GM23338 (cell line): Measurements from ENCODE around the gene NR1H3. TPM values are rescaled to one million over a fixed set of nuclear protein-coding genes. Genes with fewer than 3 reads are reported as not detected.

Experiments used
- ATAC-seq: fragments of 200-7000 bp; cut with Tn5 transposase; 3 replicates; pipeline ENCODE4 v1.9.1; 2020
- DNase-seq: peaks from one replicate; pipeline ENCODE4 v3.0.0-alpha.2; 2015; ENCODE audit warnings: low spot score
- H2AFZ ChIP-seq: fragments of 200-600 bp; sonication (generic); 2 replicates; pipeline ENCODE4 v1.8.0; 2016; ENCODE audit warnings: antibody characterized with exemption, mild to moderate bottlenecking, moderate library complexity
- H3F3A ChIP-seq: fragments of 200-600 bp; sonication (generic); replicated peaks from 2 replicates; pipeline ENCODE4 v1.8.0; 2017; ENCODE audit warnings: antibody characterized with exemption, mixed run types, low read depth
- H3K27ac ChIP-seq: fragments of 200-600 bp; sonication (generic); 2 replicates; pipeline ENCODE4 v1.6.1; 2016; ENCODE audit warnings: low read depth
- H3K27me3 ChIP-seq: fragments of 200-600 bp; sonication (generic); 2 replicates; pipeline ENCODE4 v1.8.0; 2016; ENCODE audit warnings: mild to moderate bottlenecking, mixed run types, moderate library complexity; ENCODE audit not compliant: insufficient read depth
- H3K36me3 ChIP-seq: fragments of 200-600 bp; sonication (generic); 2 replicates; pipeline ENCODE4 v1.8.0; 2016; ENCODE audit warnings: mild to moderate bottlenecking; ENCODE audit not compliant: insufficient read depth
- H3K4me1 ChIP-seq: fragments of 200-600 bp; sonication (generic); 2 replicates; pipeline ENCODE4 v1.8.0; 2016; ENCODE audit warnings: mild to moderate bottlenecking, moderate library complexity; ENCODE audit not compliant: insufficient read depth
- H3K4me2 ChIP-seq: fragments of 200-600 bp; sonication (generic); 2 replicates; pipeline ENCODE4 v1.7.1; 2017; ENCODE audit warnings: mixed run types
- H3K4me3 ChIP-seq: fragments of 200-600 bp; sonication (generic); 2 replicates; pipeline ENCODE4 v1.6.1; 2016; ENCODE audit warnings: mixed run types
- H3K79me2 ChIP-seq: fragments of 200-600 bp; sonication (generic); replicated peaks from 2 replicates; pipeline ENCODE4 v1.8.0; 2017; ENCODE audit warnings: mild to moderate bottlenecking; ENCODE audit not compliant: insufficient read depth
- H3K9me2 ChIP-seq: fragments of 200-600 bp; sonication (generic); 2 replicates; pipeline ENCODE4 v1.8.0; 2017; ENCODE audit not compliant: insufficient read depth
- H4K20me1 ChIP-seq: fragments of 200-600 bp; sonication (generic); replicated peaks from 2 replicates; pipeline ENCODE4 v1.8.0; 2017; ENCODE audit warnings: mild to moderate bottlenecking; ENCODE audit not compliant: insufficient read depth
- H3K27ac Mint-ChIP-seq: 2 replicates; pipeline ENCODE4 v1.8.0; 2020; ENCODE audit warnings: inconsistent platforms, mild to moderate bottlenecking, moderate library complexity, mixed read lengths
- H3K27me3 Mint-ChIP-seq: 3 replicates; pipeline ENCODE4 v1.8.0; 2022; ENCODE audit warnings: low read depth, mild to moderate bottlenecking, moderate library complexity, mixed read lengths, inconsistent platforms; ENCODE audit not compliant: insufficient read depth, poor library complexity
- H3K36me3 Mint-ChIP-seq: 3 replicates; pipeline ENCODE4 v1.8.0; 2021; ENCODE audit warnings: low read depth, mild to moderate bottlenecking, inconsistent platforms, moderate library complexity, mixed read lengths
- H3K4me1 Mint-ChIP-seq: 3 replicates; pipeline ENCODE4 v1.8.0; 2020; ENCODE audit warnings: mild to moderate bottlenecking, inconsistent platforms, mixed read lengths
- H3K4me3 Mint-ChIP-seq: 3 replicates; pipeline ENCODE4 v1.8.0; 2021; ENCODE audit warnings: moderate library complexity, mild to moderate bottlenecking, inconsistent platforms, mixed read lengths
- H3K9me3 Mint-ChIP-seq: 3 replicates; pipeline ENCODE4 v1.8.0; 2020; ENCODE audit warnings: moderate library complexity, mild to moderate bottlenecking, inconsistent platforms, mixed read lengths
- CREB1 ChIP-seq: fragments of 250-450 bp; sonication (Bioruptor Pico); IDR thresholded peaks from 2 replicates; pipeline ENCODE4 v1.5.0; 2020; ENCODE audit warnings: low read depth, mild to moderate bottlenecking, moderate library complexity
- CTCF ChIP-seq, 2 experiments: fragments of 200-600 bp in 1 of 2; sonication (generic) in 1 of 2; conservative IDR thresholded peaks; 2 replicates each; pipeline versions ENCODE4 v1.5.1 to v1.6.1; 2016 to 2017; ENCODE audit warnings: antibody characterized with exemption in 2 of 2, low read depth in 2 of 2, mild to moderate bottlenecking in 2 of 2, moderate library complexity in 1 of 2
- EZH2 ChIP-seq: fragments of 200-600 bp; sonication (generic); IDR thresholded peaks from one replicate; pipeline ENCODE4 v1.8.0; 2017; ENCODE audit warnings: antibody characterized with exemption, mild to moderate bottlenecking, low read depth; ENCODE audit not compliant: unreplicated experiment
- EZH2phosphoT487 ChIP-seq: fragments of 200-600 bp; sonication (generic); IDR thresholded peaks from one replicate; pipeline ENCODE4 v1.8.1; 2018; ENCODE audit warnings: antibody characterized with exemption; ENCODE audit not compliant: unreplicated experiment
- JUNB ChIP-seq: IDR thresholded peaks from one replicate; pipeline ENCODE4 v1.6.1; 2016; ENCODE audit warnings: antibody characterized with exemption; ENCODE audit not compliant: unreplicated experiment
- NANOG ChIP-seq: IDR thresholded peaks from 2 replicates; pipeline ENCODE4 v1.6.1; 2016; ENCODE audit warnings: antibody characterized with exemption, borderline replicate concordance
- POLR2AphosphoS5 ChIP-seq: IDR thresholded peaks from 2 replicates; pipeline ENCODE4 v1.6.1; 2016; ENCODE audit warnings: antibody characterized with exemption, low read depth
- REST ChIP-seq: IDR thresholded peaks from one replicate; pipeline ENCODE4 v1.6.1; 2018; ENCODE audit warnings: antibody characterized with exemption; ENCODE audit not compliant: unreplicated experiment
- STAT1 ChIP-seq: IDR thresholded peaks from one replicate; pipeline ENCODE4 v1.6.1; 2016; ENCODE audit warnings: antibody characterized with exemption; ENCODE audit not compliant: unreplicated experiment
- ZNF114 ChIP-seq: fragments of 250-450 bp; sonication (Bioruptor Pico); IDR thresholded peaks from 2 replicates; pipeline ENCODE4 v1.5.0; 2020; ENCODE audit warnings: mild to moderate bottlenecking, moderate library complexity
- ZNF331 ChIP-seq: fragments of 250-450 bp; sonication (Bioruptor Pico); IDR thresholded peaks from 2 replicates; pipeline ENCODE4 v1.5.0; 2020; ENCODE audit warnings: low read depth, mild to moderate bottlenecking, moderate library complexity
- polyA plus RNA-seq: library from polyadenylated mRNA; unstranded; fragments of >200 nt; fragmentation: Nextera tagmentation; extraction: Ambion mirVana; gene quantifications from 2 replicates; pipeline ENCODE4 v1.2.1, GENCODE V29; 2016
- total RNA-seq: library from RNA; depleted of rRNA; stranded (reverse); fragments of >200 nt; shearing (Covaris generic); gene quantifications from 2 replicates; pipeline ENCODE4 v1.2.3, GENCODE V29; 2014
- TF ChIP-seq, protein P1 (sequence below): fragments of 250-450 bp; sonication (Bioruptor Pico); IDR thresholded peaks from 2 replicates; pipeline ENCODE4 v1.5.0; 2020; ENCODE audit warnings: mild to moderate bottlenecking, moderate library complexity
- TF ChIP-seq, protein P2 (sequence below): IDR thresholded peaks from 2 replicates; pipeline ENCODE4 v1.6.1; 2016; ENCODE audit warnings: antibody characterized with exemption

The NR1H3 gene
- total and polyA plus RNA-seq, 2 experiments from 2014 or later, result 16.5 to 23.7 TPM

- H2AFZ ChIP-seq, result no peak overlapping the region
- H3K27me3 Mint-ChIP-seq, result no peaks in the 10 kb centered on the region
- no peak overlapping the region for H3K27ac Mint-ChIP-seq
- H3K27me3 ChIP-seq, result no peaks in the 10 kb centered on the region
- H3K9me3 Mint-ChIP-seq, result no peaks in the 10 kb centered on the region
- no peak for ATAC-seq
- H3F3A ChIP-seq, result no peaks in the 10 kb centered on the region
- H4K20me1 ChIP-seq, result peaks cover 10% of the 10 kb centered on the region; the same call in 1 of the 2 replicates
- no peaks in the 10 kb centered on the region for H3K79me2 ChIP-seq
- H3K36me3 Mint-ChIP-seq, result peaks cover 79% of the 10 kb centered on the region
- no peaks in the 10 kb centered on the region for H3K4me1 ChIP-seq
- TF ChIP-seq NANOG (no peak), JUNB (no peak), ZNF114 (CRISPR knock-in tag) (no peak), EZH2phosphoT487 (no peak), STAT1 (no peak), CTCF (conservative IDR thresholded peaks at IDR 0.05; ENCODE audit: low read depth in 2 of 2) (no peak), ZNF331 (CRISPR knock-in tag) (no peak), CREB1 (CRISPR knock-in tag) (no peak), POLR2AphosphoS5 (no peak), REST (no peak), EZH2 (no peak)
- TF ChIP-seq, protein P1, sequence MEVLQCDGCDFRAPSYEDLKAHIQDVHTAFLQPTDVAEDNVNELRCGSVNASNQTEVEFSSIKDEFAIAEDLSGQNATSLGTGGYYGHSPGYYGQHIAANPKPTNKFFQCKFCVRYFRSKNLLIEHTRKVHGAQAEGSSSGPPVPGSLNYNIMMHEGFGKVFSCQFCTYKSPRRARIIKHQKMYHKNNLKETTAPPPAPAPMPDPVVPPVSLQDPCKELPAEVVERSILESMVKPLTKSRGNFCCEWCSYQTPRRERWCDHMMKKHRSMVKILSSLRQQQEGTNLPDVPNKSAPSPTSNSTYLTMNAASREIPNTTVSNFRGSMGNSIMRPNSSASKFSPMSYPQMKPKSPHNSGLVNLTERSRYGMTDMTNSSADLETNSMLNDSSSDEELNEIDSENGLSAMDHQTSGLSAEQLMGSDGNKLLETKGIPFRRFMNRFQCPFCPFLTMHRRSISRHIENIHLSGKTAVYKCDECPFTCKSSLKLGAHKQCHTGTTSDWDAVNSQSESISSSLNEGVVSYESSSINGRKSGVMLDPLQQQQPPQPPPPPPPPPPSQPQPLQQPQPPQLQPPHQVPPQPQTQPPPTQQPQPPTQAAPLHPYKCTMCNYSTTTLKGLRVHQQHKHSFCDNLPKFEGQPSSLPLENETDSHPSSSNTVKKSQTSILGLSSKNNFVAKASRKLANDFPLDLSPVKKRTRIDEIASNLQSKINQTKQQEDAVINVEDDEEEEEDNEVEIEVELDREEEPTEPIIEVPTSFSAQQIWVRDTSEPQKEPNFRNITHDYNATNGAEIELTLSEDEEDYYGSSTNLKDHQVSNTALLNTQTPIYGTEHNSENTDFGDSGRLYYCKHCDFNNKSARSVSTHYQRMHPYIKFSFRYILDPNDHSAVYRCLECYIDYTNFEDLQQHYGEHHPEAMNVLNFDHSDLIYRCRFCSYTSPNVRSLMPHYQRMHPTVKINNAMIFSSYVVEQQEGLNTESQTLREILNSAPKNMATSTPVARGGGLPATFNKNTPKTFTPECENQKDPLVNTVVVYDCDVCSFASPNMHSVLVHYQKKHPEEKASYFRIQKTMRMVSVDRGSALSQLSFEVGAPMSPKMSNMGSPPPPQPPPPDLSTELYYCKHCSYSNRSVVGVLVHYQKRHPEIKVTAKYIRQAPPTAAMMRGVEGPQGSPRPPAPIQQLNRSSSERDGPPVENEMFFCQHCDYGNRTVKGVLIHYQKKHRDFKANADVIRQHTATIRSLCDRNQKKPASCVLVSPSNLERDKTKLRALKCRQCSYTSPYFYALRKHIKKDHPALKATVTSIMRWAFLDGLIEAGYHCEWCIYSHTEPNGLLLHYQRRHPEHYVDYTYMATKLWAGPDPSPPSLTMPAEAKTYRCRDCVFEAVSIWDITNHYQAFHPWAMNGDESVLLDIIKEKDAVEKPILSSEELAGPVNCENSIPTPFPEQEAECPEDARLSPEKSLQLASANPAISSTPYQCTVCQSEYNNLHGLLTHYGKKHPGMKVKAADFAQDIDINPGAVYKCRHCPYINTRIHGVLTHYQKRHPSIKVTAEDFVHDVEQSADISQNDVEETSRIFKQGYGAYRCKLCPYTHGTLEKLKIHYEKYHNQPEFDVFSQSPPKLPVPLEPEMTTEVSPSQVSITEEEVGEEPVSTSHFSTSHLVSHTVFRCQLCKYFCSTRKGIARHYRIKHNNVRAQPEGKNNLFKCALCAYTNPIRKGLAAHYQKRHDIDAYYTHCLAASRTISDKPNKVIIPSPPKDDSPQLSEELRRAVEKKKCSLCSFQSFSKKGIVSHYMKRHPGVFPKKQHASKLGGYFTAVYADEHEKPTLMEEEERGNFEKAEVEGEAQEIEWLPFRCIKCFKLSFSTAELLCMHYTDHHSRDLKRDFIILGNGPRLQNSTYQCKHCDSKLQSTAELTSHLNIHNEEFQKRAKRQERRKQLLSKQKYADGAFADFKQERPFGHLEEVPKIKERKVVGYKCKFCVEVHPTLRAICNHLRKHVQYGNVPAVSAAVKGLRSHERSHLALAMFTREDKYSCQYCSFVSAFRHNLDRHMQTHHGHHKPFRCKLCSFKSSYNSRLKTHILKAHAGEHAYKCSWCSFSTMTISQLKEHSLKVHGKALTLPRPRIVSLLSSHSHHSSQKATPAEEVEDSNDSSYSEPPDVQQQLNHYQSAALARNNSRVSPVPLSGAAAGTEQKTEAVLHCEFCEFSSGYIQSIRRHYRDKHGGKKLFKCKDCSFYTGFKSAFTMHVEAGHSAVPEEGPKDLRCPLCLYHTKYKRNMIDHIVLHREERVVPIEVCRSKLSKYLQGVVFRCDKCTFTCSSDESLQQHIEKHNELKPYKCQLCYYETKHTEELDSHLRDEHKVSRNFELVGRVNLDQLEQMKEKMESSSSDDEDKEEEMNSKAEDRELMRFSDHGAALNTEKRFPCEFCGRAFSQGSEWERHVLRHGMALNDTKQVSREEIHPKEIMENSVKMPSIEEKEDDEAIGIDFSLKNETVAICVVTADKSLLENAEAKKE (CRISPR knock-in tag), result no peak
- TF ChIP-seq, protein P2, sequence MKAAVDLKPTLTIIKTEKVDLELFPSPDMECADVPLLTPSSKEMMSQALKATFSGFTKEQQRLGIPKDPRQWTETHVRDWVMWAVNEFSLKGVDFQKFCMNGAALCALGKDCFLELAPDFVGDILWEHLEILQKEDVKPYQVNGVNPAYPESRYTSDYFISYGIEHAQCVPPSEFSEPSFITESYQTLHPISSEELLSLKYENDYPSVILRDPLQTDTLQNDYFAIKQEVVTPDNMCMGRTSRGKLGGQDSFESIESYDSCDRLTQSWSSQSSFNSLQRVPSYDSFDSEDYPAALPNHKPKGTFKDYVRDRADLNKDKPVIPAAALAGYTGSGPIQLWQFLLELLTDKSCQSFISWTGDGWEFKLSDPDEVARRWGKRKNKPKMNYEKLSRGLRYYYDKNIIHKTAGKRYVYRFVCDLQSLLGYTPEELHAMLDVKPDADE, result no peak
- H3K4me2 ChIP-seq, result no peak overlapping the region
- no peaks in the 10 kb centered on the region for H3K9me2 ChIP-seq
- no peak for DNase-seq
- H3K36me3 ChIP-seq, result peaks cover 43% of the 10 kb centered on the region
- H3K4me3 Mint-ChIP-seq, result no peak overlapping the region
- no peak overlapping the region for H3K27ac ChIP-seq
- H3K4me1 Mint-ChIP-seq, result peaks cover 2% of the 10 kb centered on the region; the same call in 2 of the 3 replicates
- no peak overlapping the region for H3K4me3 ChIP-seq
These were observed 28.4 kb downstream of the NR1H3 start for GRCh38 chr11:47285969-47286770.
